Mesenchymal stem cell (in vitro differentiated cells and primary cell): ENCODE results near the gene MIPEP.

Experiments used
- DNase-seq: peaks from one replicate; pipeline ENCODE4 v3.0.0-alpha.2; 2013
- H2AFZ ChIP-seq: one replicate; pipeline ENCODE4 v1.6.1; 2013; ENCODE audit warnings: low read depth, mild to moderate bottlenecking, control low read depth, inconsistent platforms, low read length, moderate library complexity
- H2AK5ac ChIP-seq: 2 replicates; pipeline ENCODE4 v1.6.1; 2013; ENCODE audit warnings: low read length, moderate library complexity, mild to moderate bottlenecking, inconsistent platforms; ENCODE audit not compliant: severe bottlenecking
- H2BK120ac ChIP-seq: one replicate; pipeline ENCODE4 v1.6.1; 2013; ENCODE audit warnings: low read depth, mild to moderate bottlenecking, inconsistent platforms, low read length, moderate library complexity
- H2BK12ac ChIP-seq, 2 experiments: one replicate each; pipeline ENCODE4 v1.6.1; 2013; ENCODE audit warnings: inconsistent platforms in 2 of 2, low read length in 2 of 2, mild to moderate bottlenecking in 2 of 2, moderate library complexity in 2 of 2, control low read depth in 1 of 2
- H2BK15ac ChIP-seq: one replicate; pipeline ENCODE4 v1.6.1; 2013; ENCODE audit warnings: mild to moderate bottlenecking, low read depth, inconsistent platforms; ENCODE audit not compliant: poor library complexity, severe bottlenecking
- H2BK5ac ChIP-seq: 2 replicates; pipeline ENCODE4 v1.6.1; 2013; ENCODE audit warnings: low read depth, mild to moderate bottlenecking, low read length, control low read depth, inconsistent platforms; ENCODE audit not compliant: poor library complexity, severe bottlenecking
- H3K14ac ChIP-seq, 2 experiments: one replicate each; pipeline ENCODE4 v1.6.1; 2013; ENCODE audit warnings: inconsistent platforms in 2 of 2, low read length in 2 of 2, control low read depth in 1 of 2, mild to moderate bottlenecking in 1 of 2, moderate library complexity in 1 of 2
- H3K18ac ChIP-seq, 2 experiments: one replicate each; pipeline ENCODE4 v1.6.1; 2013; ENCODE audit warnings: inconsistent platforms in 2 of 2, low read length in 2 of 2, control low read depth in 1 of 2, low read depth in 1 of 2, mild to moderate bottlenecking in 1 of 2
- H3K23ac ChIP-seq, 2 experiments: one replicate each; pipeline ENCODE4 v1.6.1; 2013; ENCODE audit warnings: inconsistent platforms in 2 of 2, low read length in 2 of 2, mild to moderate bottlenecking in 2 of 2, moderate library complexity in 2 of 2, control low read depth in 1 of 2
- H3K27ac ChIP-seq: 2 replicates; pipeline ENCODE4 v1.5.1; 2013; ENCODE audit warnings: mild to moderate bottlenecking, moderate library complexity, low read length, control low read depth, inconsistent platforms; ENCODE audit not compliant: poor library complexity, severe bottlenecking
- H3K27me3 ChIP-seq, 2 experiments: 2 replicates each; pipeline versions ENCODE4 v1.6.1 to v1.7.0; 2013; ENCODE audit warnings: low read length in 2 of 2, mild to moderate bottlenecking in 2 of 2, moderate library complexity in 2 of 2, control low read depth in 1 of 2, inconsistent platforms in 1 of 2; ENCODE audit not compliant: control insufficient read depth in 1 of 2, insufficient read depth in 1 of 2
- H3K36me3 ChIP-seq, 2 experiments: 2 replicates each; pipeline versions ENCODE4 v1.6.1 to v1.7.0; 2013; ENCODE audit warnings: low read length in 2 of 2, control low read depth in 1 of 2, inconsistent platforms in 1 of 2, low read depth in 1 of 2, mild to moderate bottlenecking in 1 of 2; ENCODE audit not compliant: insufficient read depth in 2 of 2, control insufficient read depth in 1 of 2
- H3K4ac ChIP-seq, 2 experiments: one replicate each; pipeline ENCODE4 v1.6.1; 2013; ENCODE audit warnings: inconsistent platforms in 2 of 2, low read length in 2 of 2, mild to moderate bottlenecking in 2 of 2, moderate library complexity in 2 of 2, control low read depth in 1 of 2, low read depth in 1 of 2
- H3K4me1 ChIP-seq: 2 replicates; pipeline ENCODE4 v1.6.1; 2013; ENCODE audit warnings: low read depth, low read length, control low read depth; ENCODE audit not compliant: control insufficient read depth, insufficient read depth
- H3K4me2 ChIP-seq: 2 replicates; pipeline ENCODE4 v1.6.1; 2013; ENCODE audit warnings: low read length, mild to moderate bottlenecking, inconsistent platforms; ENCODE audit not compliant: poor library complexity, severe bottlenecking
- H3K4me3 ChIP-seq, 2 experiments: 2 replicates each; pipeline versions ENCODE4 v1.5.1 to v1.7.0; 2013; ENCODE audit warnings: low read length in 2 of 2, mild to moderate bottlenecking in 2 of 2, control low read depth in 1 of 2, low read depth in 1 of 2; ENCODE audit not compliant: insufficient read depth in 1 of 2
- H3K79me1 ChIP-seq: replicated peaks from 2 replicates; pipeline ENCODE4 v1.6.1; 2013; ENCODE audit warnings: mild to moderate bottlenecking, control low read depth, low read length, inconsistent platforms; ENCODE audit not compliant: poor library complexity, severe bottlenecking
- H3K9ac ChIP-seq: 2 replicates; pipeline ENCODE4 v1.7.0; 2013; ENCODE audit warnings: mild to moderate bottlenecking, low read length, moderate library complexity
- H3K9me3 ChIP-seq: 2 replicates; pipeline ENCODE4 v1.7.0; 2013; ENCODE audit warnings: mild to moderate bottlenecking, low read length; ENCODE audit not compliant: control insufficient read depth
- H4K8ac ChIP-seq: one replicate; pipeline ENCODE4 v1.6.1; 2013; ENCODE audit warnings: inconsistent platforms, mild to moderate bottlenecking, low read length, moderate library complexity
- H4K91ac ChIP-seq: one replicate; pipeline ENCODE4 v1.6.1; 2013; ENCODE audit warnings: mild to moderate bottlenecking, low read length, inconsistent platforms
- WGBS: methylation state at CpG from one replicate; pipeline ENCODE4 v1.1.7; 2013; ENCODE audit warnings: mixed read lengths; 5-methylcytosine and 5-hydroxymethylcytosine counted together

Gene MIPEP

GRCh38 chr13:23743278-23744076 lies 145.7 kb downstream of the MIPEP start:
- no peak overlapping the region for H3K4ac ChIP-seq
- H4K8ac ChIP-seq: no peak overlapping the region
- H2BK15ac ChIP-seq: no peak overlapping the region
- WGBS: 99% methylated on average over 5 of the region's 8 CpGs
- H3K9me3 ChIP-seq: no peaks in the 10 kb centered on the region
- H3K79me1 ChIP-seq: no peaks in the 10 kb centered on the region
- no peak overlapping the region for H2AFZ ChIP-seq
- no peak overlapping the region for H3K14ac ChIP-seq
- no peak overlapping the region for H3K9ac ChIP-seq
- no peak overlapping the region for H3K4me2 ChIP-seq
- H2BK12ac ChIP-seq: no peak overlapping the region
- H3K4me3 ChIP-seq: no peak overlapping the region
- no peaks in the 10 kb centered on the region for H3K36me3 ChIP-seq
- H2AK5ac ChIP-seq: no peak overlapping the region
- H2BK5ac ChIP-seq: no peak overlapping the region
- H3K27ac ChIP-seq: no peak overlapping the region
- DNase-seq: no peak
- H4K91ac ChIP-seq: no peak overlapping the region
- H3K27me3 ChIP-seq: no peaks in the 10 kb centered on the region
- peaks cover 2% of the 10 kb centered on the region for H3K4me1 ChIP-seq
- no peak overlapping the region for H3K18ac ChIP-seq
- H2BK120ac ChIP-seq: no peak overlapping the region
- no peak overlapping the region for H3K23ac ChIP-seq

DNA sequence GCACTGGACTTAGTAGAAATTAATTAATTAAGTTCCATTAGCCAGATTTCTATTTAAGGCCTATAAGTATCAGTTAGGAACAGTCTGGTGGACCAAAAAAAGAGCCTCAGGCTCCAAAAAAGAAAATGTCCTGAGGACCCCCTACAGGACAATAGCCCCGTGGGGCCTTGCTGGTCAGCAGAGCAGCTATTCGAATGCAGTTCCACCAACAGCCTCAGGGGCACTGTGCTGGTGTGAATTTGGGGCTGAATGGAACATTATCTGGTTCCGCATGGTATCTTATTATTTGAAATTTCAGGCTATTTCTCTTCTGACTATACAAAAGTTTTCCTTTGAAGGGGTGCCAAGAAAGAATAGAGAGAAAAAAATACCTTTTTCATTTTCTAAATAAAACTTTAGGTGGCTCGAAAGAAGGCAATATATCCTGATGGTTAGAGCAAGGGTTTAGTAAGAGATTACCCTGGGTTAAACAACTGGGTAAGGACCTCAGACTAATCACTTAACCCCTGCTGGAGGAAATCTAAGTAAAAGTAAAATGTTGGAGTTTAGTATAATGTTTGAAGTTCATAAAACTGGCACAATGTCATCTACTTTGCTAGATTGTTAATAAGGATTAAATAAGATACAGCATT lies 147.2 kb downstream of the MIPEP start:
- no peak overlapping the region for H3K14ac ChIP-seq
- H2AK5ac ChIP-seq: no peak overlapping the region
- no peaks in the 10 kb centered on the region for H3K27me3 ChIP-seq
- H2BK15ac ChIP-seq: no peak overlapping the region
- H3K9me3 ChIP-seq: no peaks in the 10 kb centered on the region
- H3K4me2 ChIP-seq: no peak overlapping the region
- no peak overlapping the region for H3K4me3 ChIP-seq
- H2BK120ac ChIP-seq: no peak overlapping the region
- no peak overlapping the region for H3K23ac ChIP-seq
- 54% methylated on average over 3 of the region's 4 CpGs for WGBS
- H3K18ac ChIP-seq: no peak overlapping the region
- no peak overlapping the region for H4K91ac ChIP-seq
- H3K27ac ChIP-seq: no peak overlapping the region
- DNase-seq: no peak
- H4K8ac ChIP-seq: no peak overlapping the region
- no peaks in the 10 kb centered on the region for H3K36me3 ChIP-seq
- H2BK5ac ChIP-seq: no peak overlapping the region
- H2BK12ac ChIP-seq: no peak overlapping the region
- H3K4ac ChIP-seq: no peak overlapping the region
- no peak overlapping the region for H2AFZ ChIP-seq
- H3K9ac ChIP-seq: no peak overlapping the region
- no peaks in the 10 kb centered on the region for H3K79me1 ChIP-seq
- H3K4me1 ChIP-seq: no peaks in the 10 kb centered on the region

DNA sequence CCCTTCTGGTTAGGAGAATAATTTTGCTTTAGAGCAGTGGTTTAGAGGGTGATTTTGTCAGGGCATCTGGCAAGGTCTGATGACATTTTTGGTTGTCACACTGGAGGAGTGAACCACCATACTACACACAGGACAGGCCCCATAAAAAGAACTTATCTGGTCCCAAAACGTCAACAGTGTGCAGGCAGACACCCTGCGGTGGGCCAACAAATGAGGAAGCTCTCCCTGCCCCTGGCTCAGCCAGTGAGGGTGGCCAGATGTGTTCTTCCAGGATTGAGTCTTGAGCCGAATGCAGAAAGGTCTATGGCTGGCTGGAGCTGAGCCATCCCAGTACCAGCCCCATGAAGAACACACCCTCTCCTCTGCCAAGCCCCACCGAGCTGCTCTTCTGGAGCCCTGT lies 149.2 kb downstream of the MIPEP start:
- Histone ChIP-seq H3K9me3 (no peaks in the 10 kb centered on the region), H2BK120ac (no peak overlapping the region), H3K4me3 (no peak overlapping the region), H2AK5ac (no peak overlapping the region), H3K23ac (no peak overlapping the region), H3K27me3 (no peaks in the 10 kb centered on the region), H4K91ac (no peak overlapping the region), H4K8ac (no peak overlapping the region), H3K14ac (no peak overlapping the region), H3K18ac (peak overlapping the region in 1 of 2 experiments; percentile 68), H2AFZ (no peak overlapping the region), H3K4ac (no peak overlapping the region), H3K4me1 (no peaks in the 10 kb centered on the region), H3K9ac (no peak overlapping the region), H2BK12ac (peak overlapping the region in 1 of 2 experiments; percentile 21), H3K27ac (no peak overlapping the region), H3K36me3 (no peaks in the 10 kb centered on the region), H2BK5ac (no peak overlapping the region), H3K4me2 (no peak overlapping the region), H2BK15ac (no peak overlapping the region), H3K79me1 (no peaks in the 10 kb centered on the region)
- WGBS: 86% methylated on average over 4 of the region's 4 CpGs
- DNase-seq: no peak

DNA sequence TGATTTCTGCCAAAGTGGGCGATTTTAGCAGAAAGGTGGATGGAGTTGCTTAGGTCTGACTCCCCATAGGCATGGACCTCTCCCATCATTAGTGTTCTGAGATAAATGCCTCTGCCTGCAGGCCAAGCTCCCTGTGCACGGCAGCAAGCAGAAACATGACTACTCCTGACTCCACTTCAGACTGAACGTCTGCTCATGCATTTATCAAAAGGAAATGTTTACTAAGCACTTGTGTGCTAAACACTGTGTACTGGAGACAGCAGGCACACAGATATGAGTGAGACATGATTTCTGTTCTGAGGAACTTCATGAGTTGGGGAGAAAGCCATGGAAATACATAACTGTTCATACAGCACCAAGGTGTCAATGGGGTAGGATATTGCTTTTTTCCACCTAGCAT lies 149.6 kb downstream of the MIPEP start:
- Histone ChIP-seq H3K27ac (no peak overlapping the region), H2BK15ac (no peak overlapping the region)

More for the DNA sequence above, 149.6 kb downstream of the MIPEP start:
- H3K4me2 ChIP-seq: no peak overlapping the region
- 38% methylated on average over 3 of the region's 3 CpGs for WGBS
- H3K9ac ChIP-seq: no peak overlapping the region
- no peak overlapping the region for H2BK120ac ChIP-seq
- no peak overlapping the region for H2AK5ac ChIP-seq
- H2BK12ac ChIP-seq: peak overlapping the region in 1 of 2 experiments; percentile 18
- no peak overlapping the region for H4K8ac ChIP-seq
- H3K79me1 ChIP-seq: no peaks in the 10 kb centered on the region
- no peak overlapping the region for H3K23ac ChIP-seq
- no peaks in the 10 kb centered on the region for H3K9me3 ChIP-seq
- H3K18ac ChIP-seq: no peak overlapping the region
- no peak overlapping the region for H4K91ac ChIP-seq
- peak; percentile 50 for DNase-seq
- no peak overlapping the region for H3K4me3 ChIP-seq
- H3K36me3 ChIP-seq: no peaks in the 10 kb centered on the region
- H3K14ac ChIP-seq: no peak overlapping the region
- H3K4ac ChIP-seq: no peak overlapping the region
- no peak overlapping the region for H2AFZ ChIP-seq
- no peak overlapping the region for H2BK5ac ChIP-seq
- no peaks in the 10 kb centered on the region for H3K27me3 ChIP-seq
- H3K4me1 ChIP-seq: no peaks in the 10 kb centered on the region
